ENCODE results near the gene CNNM2.

CNNM2 gene

GRCh38 chr10:102876747-102877153, 41.3 kb upstream of the CNNM2 start:
- no peak for DNase-seq
- TF ChIP-seq, protein P1, sequence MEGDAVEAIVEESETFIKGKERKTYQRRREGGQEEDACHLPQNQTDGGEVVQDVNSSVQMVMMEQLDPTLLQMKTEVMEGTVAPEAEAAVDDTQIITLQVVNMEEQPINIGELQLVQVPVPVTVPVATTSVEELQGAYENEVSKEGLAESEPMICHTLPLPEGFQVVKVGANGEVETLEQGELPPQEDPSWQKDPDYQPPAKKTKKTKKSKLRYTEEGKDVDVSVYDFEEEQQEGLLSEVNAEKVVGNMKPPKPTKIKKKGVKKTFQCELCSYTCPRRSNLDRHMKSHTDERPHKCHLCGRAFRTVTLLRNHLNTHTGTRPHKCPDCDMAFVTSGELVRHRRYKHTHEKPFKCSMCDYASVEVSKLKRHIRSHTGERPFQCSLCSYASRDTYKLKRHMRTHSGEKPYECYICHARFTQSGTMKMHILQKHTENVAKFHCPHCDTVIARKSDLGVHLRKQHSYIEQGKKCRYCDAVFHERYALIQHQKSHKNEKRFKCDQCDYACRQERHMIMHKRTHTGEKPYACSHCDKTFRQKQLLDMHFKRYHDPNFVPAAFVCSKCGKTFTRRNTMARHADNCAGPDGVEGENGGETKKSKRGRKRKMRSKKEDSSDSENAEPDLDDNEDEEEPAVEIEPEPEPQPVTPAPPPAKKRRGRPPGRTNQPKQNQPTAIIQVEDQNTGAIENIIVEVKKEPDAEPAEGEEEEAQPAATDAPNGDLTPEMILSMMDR (IDR thresholded peaks at IDR 0.05; ENCODE audit: low read depth, low read length) = no peak

DNA sequence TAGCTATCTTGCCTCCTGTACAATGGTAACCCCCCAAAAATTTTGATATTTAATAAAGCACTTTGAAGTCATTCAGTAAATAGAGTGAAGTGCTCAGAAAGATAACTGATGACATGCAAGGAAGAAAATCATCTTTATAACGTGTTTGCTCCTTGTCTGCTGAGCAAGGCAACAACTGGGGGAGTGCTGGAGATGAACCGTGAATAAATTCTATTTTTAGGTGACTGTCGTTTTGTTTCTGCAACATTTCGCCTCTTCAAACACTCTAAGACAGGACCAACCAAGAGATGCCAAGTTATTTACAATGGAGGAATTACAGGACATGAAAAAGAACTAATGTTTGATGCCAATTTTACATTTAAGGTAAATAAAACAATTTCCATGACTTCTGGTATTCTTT, 39.5 kb upstream of the CNNM2 start:
- DNase-seq = no peak
- H3K36me3 ChIP-seq = peaks cover 8% of the 10 kb centered on the region
- H3K4me3 ChIP-seq (ENCODE audit: low read depth, low read length) = no peak overlapping the region
- H3K27me3 ChIP-seq (ENCODE audit: insufficient read depth, low read depth, severe bottlenecking) = no peaks in the 10 kb centered on the region
- H3K27ac ChIP-seq = no peak overlapping the region
- H3K9me3 ChIP-seq (ENCODE audit: severe bottlenecking) = no peaks in the 10 kb centered on the region
- TF ChIP-seq, protein P1 (IDR thresholded peaks at IDR 0.05; ENCODE audit: low read depth, low read length) = no peak

More at GRCh38 chr10:102876747-102877153, 41.3 kb upstream of the CNNM2 start:
- Histone ChIP-seq H3K27me3 (ENCODE audit: insufficient read depth, low read depth, severe bottlenecking) (no peaks in the 10 kb centered on the region), H3K36me3 (peaks cover 8% of the 10 kb centered on the region), H3K27ac (no peak overlapping the region), H3K4me3 (ENCODE audit: low read depth, low read length) (no peak overlapping the region), H3K9me3 (ENCODE audit: severe bottlenecking) (no peaks in the 10 kb centered on the region)

DNA sequence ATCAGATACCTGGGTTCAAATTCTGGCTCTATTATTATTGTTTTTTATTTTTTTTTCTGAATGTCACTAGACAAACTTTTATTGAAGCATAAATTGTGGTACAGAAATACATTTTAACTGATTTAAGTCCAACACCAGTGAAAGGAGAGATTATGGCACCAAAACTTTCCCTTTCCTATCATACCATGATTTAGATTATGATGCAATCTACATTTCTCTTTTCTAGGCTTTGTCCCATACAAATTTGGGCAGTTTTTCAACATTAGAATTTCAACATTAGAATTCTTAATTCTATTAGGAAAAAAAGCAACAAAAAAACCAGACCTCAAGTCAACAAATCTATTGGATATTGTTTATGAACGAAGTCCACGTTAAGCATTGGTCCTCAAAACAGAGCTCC, 37.8 kb upstream of the CNNM2 start:
- TF ChIP-seq, protein P1 (IDR thresholded peaks at IDR 0.05; ENCODE audit: low read depth, low read length) = no peak
- no peak overlapping the region for H3K4me3 ChIP-seq (ENCODE audit: low read depth, low read length)
- DNase-seq = no peak

DNA sequence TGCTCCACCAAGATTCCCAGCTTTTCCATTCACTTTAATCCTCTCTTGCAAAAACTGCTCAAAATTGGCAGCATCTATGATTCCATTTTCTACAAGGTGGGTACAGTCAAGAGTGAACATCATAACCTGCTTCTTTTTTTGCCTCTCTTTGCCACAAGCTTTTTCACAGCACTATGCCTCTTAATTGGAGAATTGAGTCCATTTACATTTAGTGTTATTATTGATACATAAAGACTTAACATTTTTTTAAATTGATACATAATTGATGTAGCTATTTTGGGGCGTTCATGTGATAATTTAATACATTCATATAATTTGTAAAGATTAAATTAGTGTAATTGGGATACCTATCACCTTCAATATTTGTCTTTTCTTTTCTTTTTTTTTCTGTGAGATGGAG, 30.0 kb upstream of the CNNM2 start:
- no peak for DNase-seq
- no peaks in the 10 kb centered on the region for H3K9me3 ChIP-seq (ENCODE audit: severe bottlenecking)
- H3K27ac ChIP-seq = no peak overlapping the region
- peaks cover 16% of the 10 kb centered on the region for H3K36me3 ChIP-seq
- H3K27me3 ChIP-seq (ENCODE audit: insufficient read depth, low read depth, severe bottlenecking) = no peaks in the 10 kb centered on the region
- TF ChIP-seq, protein P1 (IDR thresholded peaks at IDR 0.05; ENCODE audit: low read depth, low read length) = no peak
- H3K4me3 ChIP-seq (ENCODE audit: low read depth, low read length) = no peak overlapping the region

More for the DNA sequence above, 37.8 kb upstream of the CNNM2 start:
- Histone ChIP-seq H3K27ac (no peak overlapping the region), H3K36me3 (peaks cover 8% of the 10 kb centered on the region), H3K27me3 (ENCODE audit: insufficient read depth, low read depth, severe bottlenecking) (no peaks in the 10 kb centered on the region), H3K9me3 (ENCODE audit: severe bottlenecking) (no peaks in the 10 kb centered on the region)

DNA sequence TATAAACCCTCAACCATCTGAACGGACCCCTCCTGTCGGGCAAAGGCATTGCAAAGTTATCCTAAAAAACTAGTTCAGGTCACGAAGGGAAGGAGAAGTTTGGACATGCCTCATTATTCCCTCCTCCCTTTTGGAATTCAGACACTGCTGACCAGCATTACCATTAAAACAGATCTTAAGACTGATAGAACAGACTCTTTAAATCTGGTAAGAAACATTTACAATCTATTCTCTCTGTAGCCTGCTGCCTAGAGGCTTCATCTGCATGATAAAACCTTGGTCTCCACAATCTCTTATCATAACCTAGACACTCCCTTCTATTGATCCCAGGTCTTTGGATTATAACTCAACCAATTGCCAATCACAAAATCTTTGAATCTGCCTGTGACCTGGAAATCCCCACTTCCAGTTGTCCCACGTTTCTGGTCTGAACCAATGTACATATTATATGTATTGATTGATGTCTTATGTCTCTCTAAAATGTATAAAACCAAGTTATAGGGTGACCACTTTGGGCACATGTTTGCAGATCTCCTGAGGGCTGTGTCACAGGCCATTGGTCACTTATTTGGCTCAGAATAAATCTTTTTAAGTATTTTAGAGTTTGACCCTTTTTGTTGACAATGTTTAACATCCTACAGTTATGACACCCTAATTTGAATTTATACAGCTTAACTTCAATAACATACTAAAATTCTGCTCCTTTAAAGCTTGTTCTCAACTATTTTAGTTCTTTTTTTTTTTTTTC, 23.5 kb upstream of the CNNM2 start:
- Histone ChIP-seq H3K36me3 (peaks cover 22% of the 10 kb centered on the region), H3K4me3 (ENCODE audit: low read depth, low read length) (no peak overlapping the region), H3K27ac (no peak overlapping the region), H3K27me3 (ENCODE audit: insufficient read depth, low read depth, severe bottlenecking) (no peaks in the 10 kb centered on the region), H3K9me3 (ENCODE audit: severe bottlenecking) (no peaks in the 10 kb centered on the region)
- DNase-seq = no peak
- TF ChIP-seq, protein P1 (IDR thresholded peaks at IDR 0.05; ENCODE audit: low read depth, low read length) = no peak

DNA sequence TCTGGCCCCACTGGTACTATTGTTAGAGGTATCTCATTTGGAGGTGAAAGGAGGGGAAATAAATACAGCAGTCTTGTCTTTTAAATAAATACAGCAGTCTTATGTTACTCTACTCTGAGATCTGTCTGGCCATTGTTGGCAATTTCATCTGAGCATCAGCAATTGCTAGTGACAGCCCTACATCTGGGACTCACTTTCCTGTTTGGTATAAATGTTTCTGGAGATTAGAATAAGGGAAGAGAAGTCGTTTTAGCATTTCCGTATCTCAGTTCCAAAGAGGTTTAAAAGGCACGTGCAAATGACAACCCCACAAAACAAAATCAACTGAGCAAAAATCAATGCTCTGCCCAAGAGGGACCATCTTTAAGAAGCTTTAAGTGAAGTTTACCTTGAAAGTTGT, 18.1 kb upstream of the CNNM2 start:
- no peak for DNase-seq

More for the DNA sequence above, 18.1 kb upstream of the CNNM2 start:
- peaks cover 3% of the 10 kb centered on the region; the same call in 1 of the 2 replicates for H3K36me3 ChIP-seq
- TF ChIP-seq, protein P1 (IDR thresholded peaks at IDR 0.05; ENCODE audit: low read depth, low read length) = no peak
- H3K27ac ChIP-seq = no peak overlapping the region
- H3K9me3 ChIP-seq (ENCODE audit: severe bottlenecking) = no peaks in the 10 kb centered on the region
- no peaks in the 10 kb centered on the region for H3K27me3 ChIP-seq (ENCODE audit: insufficient read depth, low read depth, severe bottlenecking)
- no peak overlapping the region for H3K4me3 ChIP-seq (ENCODE audit: low read depth, low read length)

Data from WERI-Rb-1 (cell line).